Non-pigmented ciliary epithelial cell (primary cell): ENCODE measurements around the gene PEX14.

ENCODE experiments used
- DNase-seq: peaks from one replicate; pipeline ENCODE4 v3.0.0-alpha.2; 2010; ENCODE audit warnings: low read depth

Gene PEX14

GRCh38 chr1:10519016-10519417 lies 44.3 kb downstream of the PEX14 start:
- no peak for DNase-seq

- DNase-seq: no peak
Measured at GRCh38 chr1:10520497-10520896, 45.7 kb downstream of the PEX14 start.

- DNase-seq: no peak
Measured at GRCh38 chr1:10520952-10521351, 46.2 kb downstream of the PEX14 start.

GRCh38 chr1:10521537-10522157 lies 46.9 kb downstream of the PEX14 start:
- no peak for DNase-seq

GRCh38 chr1:10522322-10522860 lies 47.6 kb downstream of the PEX14 start:
- no peak for DNase-seq

- no peak for DNase-seq
Measured at GRCh38 chr1:10525208-10525607, 50.5 kb downstream of the PEX14 start.

GRCh38 chr1:10528066-10529014 lies 53.6 kb downstream of the PEX14 start:
- DNase-seq: peak; percentile 55

- no peak for DNase-seq
Measured at GRCh38 chr1:10529091-10529490, 54.3 kb downstream of the PEX14 start.

- DNase-seq: no peak
Measured at GRCh38 chr1:10529765-10530164, 55.0 kb downstream of the PEX14 start.

- DNase-seq: no peak
Measured at GRCh38 chr1:10530281-10530740, 55.6 kb downstream of the PEX14 start.

GRCh38 chr1:10530756-10531495 lies 56.2 kb downstream of the PEX14 start:
- peak; percentile 59 for DNase-seq

GRCh38 chr1:10532362-10532761 lies 57.6 kb downstream of the PEX14 start:
- DNase-seq: no peak

GRCh38 chr1:10534519-10534918 lies 59.8 kb downstream of the PEX14 start:
- no peak for DNase-seq

GRCh38 chr1:10536133-10536770 lies 61.5 kb downstream of the PEX14 start:
- DNase-seq: no peak

- no peak for DNase-seq
Measured at GRCh38 chr1:10537082-10537766, 62.5 kb downstream of the PEX14 start.

GRCh38 chr1:10538646-10539355 lies 64.1 kb downstream of the PEX14 start:
- no peak for DNase-seq

GRCh38 chr1:10539411-10540043 lies 64.8 kb downstream of the PEX14 start:
- DNase-seq: no peak

- no peak for DNase-seq
Measured at GRCh38 chr1:10540277-10541005, 65.7 kb downstream of the PEX14 start.

- no peak for DNase-seq
Measured at GRCh38 chr1:10541286-10541685, 66.5 kb downstream of the PEX14 start.
